ENCODE data around the gene SNX14. TPM values are rescaled to one million over a fixed set of nuclear protein-coding genes. Genes with fewer than 3 reads are reported as not detected.

Gene SNX14
- total RNA-seq, 1 experiment from 2014 or later = 72.9 TPM

GRCh38 chr6:85561750-85562357, 31.8 kb downstream of the SNX14 start:
- Mint-ChIP-seq H3K4me1 (ENCODE audit: low read depth, unreplicated experiment) (no peaks in the 10 kb centered on the region), H3K27me3 (ENCODE audit: unreplicated experiment) (no peaks in the 10 kb centered on the region), H3K4me3 (ENCODE audit: low read depth, unreplicated experiment) (no peak overlapping the region), H3K36me3 (ENCODE audit: insufficient read depth, unreplicated experiment) (peaks cover 7% of the 10 kb centered on the region), H3K27ac (ENCODE audit: unreplicated experiment) (no peak overlapping the region), H3K9me3 (ENCODE audit: low read depth, unreplicated experiment) (no peaks in the 10 kb centered on the region)
- no peak for TF ChIP-seq CTCF (IDR thresholded peaks at IDR 0.05; ENCODE audit: unreplicated experiment)
- DNase-seq = no peak
- intact Hi-C loops (cut with micrococcal nuclease; ENCODE audit: unreplicated experiment) = no loop called here
- CTCF ChIA-PET = no interaction called here
- no TSS peak for BruUV-seq (replicated peaks)

GRCh38 chr6:85556992-85557668, 36.5 kb downstream of the SNX14 start:
- H3K9me3 Mint-ChIP-seq (ENCODE audit: low read depth, unreplicated experiment) = no peaks in the 10 kb centered on the region
- BruUV-seq (replicated peaks) = no TSS peak
- DNase-seq = no peak

GRCh38 chr6:85552652-85553051, 41.0 kb downstream of the SNX14 start:
- CTCF ChIA-PET = no interaction called here
- DNase-seq = no peak
- intact Hi-C loops (cut with micrococcal nuclease; ENCODE audit: unreplicated experiment) = no loop called here
- no TSS peak for BruUV-seq (replicated peaks)
- H3K36me3 Mint-ChIP-seq (ENCODE audit: insufficient read depth, unreplicated experiment) = peaks cover 13% of the 10 kb centered on the region
- no peaks in the 10 kb centered on the region for H3K27me3 Mint-ChIP-seq (ENCODE audit: unreplicated experiment)
- H3K27ac Mint-ChIP-seq (ENCODE audit: unreplicated experiment) = no peak overlapping the region
- no peak overlapping the region for H3K4me3 Mint-ChIP-seq (ENCODE audit: low read depth, unreplicated experiment)
- H3K4me1 Mint-ChIP-seq (ENCODE audit: low read depth, unreplicated experiment) = no peaks in the 10 kb centered on the region
- H3K9me3 Mint-ChIP-seq (ENCODE audit: low read depth, unreplicated experiment) = no peaks in the 10 kb centered on the region
- TF ChIP-seq CTCF (IDR thresholded peaks at IDR 0.05; ENCODE audit: unreplicated experiment) = no peak

More at GRCh38 chr6:85556992-85557668, 36.5 kb downstream of the SNX14 start:
- H3K36me3 Mint-ChIP-seq (ENCODE audit: insufficient read depth, unreplicated experiment) = peaks cover 11% of the 10 kb centered on the region
- CTCF ChIA-PET = no interaction called here
- no peak overlapping the region for H3K4me3 Mint-ChIP-seq (ENCODE audit: low read depth, unreplicated experiment)
- H3K4me1 Mint-ChIP-seq (ENCODE audit: low read depth, unreplicated experiment) = no peaks in the 10 kb centered on the region
- no peak overlapping the region for H3K27ac Mint-ChIP-seq (ENCODE audit: unreplicated experiment)
- TF ChIP-seq CTCF (IDR thresholded peaks at IDR 0.05; ENCODE audit: unreplicated experiment) = no peak
- intact Hi-C loops (cut with micrococcal nuclease; ENCODE audit: unreplicated experiment) = no loop called here
- H3K27me3 Mint-ChIP-seq (ENCODE audit: unreplicated experiment) = no peaks in the 10 kb centered on the region

GRCh38 chr6:85551264-85551663, 42.4 kb downstream of the SNX14 start:
- Mint-ChIP-seq H3K27ac (ENCODE audit: unreplicated experiment) (no peak overlapping the region), H3K36me3 (ENCODE audit: insufficient read depth, unreplicated experiment) (peaks cover 22% of the 10 kb centered on the region), H3K4me3 (ENCODE audit: low read depth, unreplicated experiment) (no peak overlapping the region), H3K9me3 (ENCODE audit: low read depth, unreplicated experiment) (no peaks in the 10 kb centered on the region), H3K4me1 (ENCODE audit: low read depth, unreplicated experiment) (no peaks in the 10 kb centered on the region), H3K27me3 (ENCODE audit: unreplicated experiment) (no peaks in the 10 kb centered on the region)
- no TSS peak for BruUV-seq (replicated peaks)
- CTCF ChIA-PET = no interaction called here
- DNase-seq = no peak
- intact Hi-C loops (cut with micrococcal nuclease; ENCODE audit: unreplicated experiment) = no loop called here
- TF ChIP-seq CTCF (IDR thresholded peaks at IDR 0.05; ENCODE audit: unreplicated experiment) = no peak

Measured in Calu3 (cell line).